ENCODE measurements around the gene UBE4B. TPM values are rescaled to one million over a fixed set of nuclear protein-coding genes. Genes with fewer than 3 reads are reported as not detected.

Gene UBE4B
- total RNA-seq, 1 experiment from 2014 or later: 54.7 TPM

DNA sequence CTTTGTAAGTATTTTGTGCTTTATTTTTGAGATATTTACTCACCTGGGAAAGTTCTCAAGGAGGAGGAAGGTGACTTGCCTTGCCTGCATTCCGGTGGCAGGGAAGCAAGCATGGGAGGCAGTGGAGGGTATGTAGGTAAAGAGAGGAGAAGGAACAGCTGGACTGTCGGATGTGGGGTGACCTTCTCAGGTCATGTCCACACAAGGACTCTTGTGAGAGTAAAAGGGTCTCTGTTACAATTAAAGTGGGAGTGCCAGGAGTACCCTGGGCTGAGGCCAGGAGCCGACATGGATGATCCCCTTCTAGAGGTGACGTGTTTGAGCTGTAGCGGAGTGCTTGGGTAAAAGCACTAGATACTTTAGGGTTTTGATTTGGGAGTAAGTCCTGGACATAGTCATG is 25.0 kb downstream of the UBE4B start:
- Histone ChIP-seq H3K4me3 (ENCODE audit: low read depth in 2 of 2, low read length in 2 of 2) (no peak overlapping the region), H3K27ac (ENCODE audit: low read length) (no peak overlapping the region), H3K4me1 (ENCODE audit: control insufficient read depth, insufficient read depth, low read length) (peaks cover 6% of the 10 kb centered on the region; the same call in 1 of the 2 replicates), H3K9me3 (ENCODE audit: control insufficient read depth, insufficient read depth, low read depth, low read length) (no peaks in the 10 kb centered on the region), H3K36me3 (ENCODE audit: control insufficient read depth, insufficient read depth, low read length) (no peaks in the 10 kb centered on the region), H3K27me3 (ENCODE audit: control insufficient read depth, insufficient read depth, low read length) (no peaks in the 10 kb centered on the region)
- no peak for TF ChIP-seq SIN3A (IDR thresholded peaks at IDR 0.05; ENCODE audit: borderline replicate concordance, insufficient read depth, low read depth, low read length)
- no peak for TF ChIP-seq TCF7L2 (IDR thresholded peaks at IDR 0.05; ENCODE audit: low read depth, low read length)
- TF ChIP-seq, protein P1, sequence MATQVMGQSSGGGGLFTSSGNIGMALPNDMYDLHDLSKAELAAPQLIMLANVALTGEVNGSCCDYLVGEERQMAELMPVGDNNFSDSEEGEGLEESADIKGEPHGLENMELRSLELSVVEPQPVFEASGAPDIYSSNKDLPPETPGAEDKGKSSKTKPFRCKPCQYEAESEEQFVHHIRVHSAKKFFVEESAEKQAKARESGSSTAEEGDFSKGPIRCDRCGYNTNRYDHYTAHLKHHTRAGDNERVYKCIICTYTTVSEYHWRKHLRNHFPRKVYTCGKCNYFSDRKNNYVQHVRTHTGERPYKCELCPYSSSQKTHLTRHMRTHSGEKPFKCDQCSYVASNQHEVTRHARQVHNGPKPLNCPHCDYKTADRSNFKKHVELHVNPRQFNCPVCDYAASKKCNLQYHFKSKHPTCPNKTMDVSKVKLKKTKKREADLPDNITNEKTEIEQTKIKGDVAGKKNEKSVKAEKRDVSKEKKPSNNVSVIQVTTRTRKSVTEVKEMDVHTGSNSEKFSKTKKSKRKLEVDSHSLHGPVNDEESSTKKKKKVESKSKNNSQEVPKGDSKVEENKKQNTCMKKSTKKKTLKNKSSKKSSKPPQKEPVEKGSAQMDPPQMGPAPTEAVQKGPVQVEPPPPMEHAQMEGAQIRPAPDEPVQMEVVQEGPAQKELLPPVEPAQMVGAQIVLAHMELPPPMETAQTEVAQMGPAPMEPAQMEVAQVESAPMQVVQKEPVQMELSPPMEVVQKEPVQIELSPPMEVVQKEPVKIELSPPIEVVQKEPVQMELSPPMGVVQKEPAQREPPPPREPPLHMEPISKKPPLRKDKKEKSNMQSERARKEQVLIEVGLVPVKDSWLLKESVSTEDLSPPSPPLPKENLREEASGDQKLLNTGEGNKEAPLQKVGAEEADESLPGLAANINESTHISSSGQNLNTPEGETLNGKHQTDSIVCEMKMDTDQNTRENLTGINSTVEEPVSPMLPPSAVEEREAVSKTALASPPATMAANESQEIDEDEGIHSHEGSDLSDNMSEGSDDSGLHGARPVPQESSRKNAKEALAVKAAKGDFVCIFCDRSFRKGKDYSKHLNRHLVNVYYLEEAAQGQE (IDR thresholded peaks at IDR 0.05; ENCODE audit: insufficient read depth in 1 of 2, low read depth in 2 of 2, low read length in 1 of 2): no peak
- no peak for TF ChIP-seq POLR2AphosphoS5 (IDR thresholded peaks at IDR 0.05; ENCODE audit: low read depth, low read length)
- TF ChIP-seq, protein P2, sequence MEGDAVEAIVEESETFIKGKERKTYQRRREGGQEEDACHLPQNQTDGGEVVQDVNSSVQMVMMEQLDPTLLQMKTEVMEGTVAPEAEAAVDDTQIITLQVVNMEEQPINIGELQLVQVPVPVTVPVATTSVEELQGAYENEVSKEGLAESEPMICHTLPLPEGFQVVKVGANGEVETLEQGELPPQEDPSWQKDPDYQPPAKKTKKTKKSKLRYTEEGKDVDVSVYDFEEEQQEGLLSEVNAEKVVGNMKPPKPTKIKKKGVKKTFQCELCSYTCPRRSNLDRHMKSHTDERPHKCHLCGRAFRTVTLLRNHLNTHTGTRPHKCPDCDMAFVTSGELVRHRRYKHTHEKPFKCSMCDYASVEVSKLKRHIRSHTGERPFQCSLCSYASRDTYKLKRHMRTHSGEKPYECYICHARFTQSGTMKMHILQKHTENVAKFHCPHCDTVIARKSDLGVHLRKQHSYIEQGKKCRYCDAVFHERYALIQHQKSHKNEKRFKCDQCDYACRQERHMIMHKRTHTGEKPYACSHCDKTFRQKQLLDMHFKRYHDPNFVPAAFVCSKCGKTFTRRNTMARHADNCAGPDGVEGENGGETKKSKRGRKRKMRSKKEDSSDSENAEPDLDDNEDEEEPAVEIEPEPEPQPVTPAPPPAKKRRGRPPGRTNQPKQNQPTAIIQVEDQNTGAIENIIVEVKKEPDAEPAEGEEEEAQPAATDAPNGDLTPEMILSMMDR (IDR thresholded peaks at IDR 0.05): no peak
- BruUV-seq (replicated peaks): no TSS peak
- POLR2A ChIA-PET: interaction anchor here (1.0 to 1.2 kb wide), 2 partner anchors 21 to 114 kb away, joined by 3 read pairs; partner anchors contain the start of genes LZIC and NMNAT1
- ATAC-seq (no peak), DNase-seq (ENCODE audit: low read depth, low spot score) (no peak)
- CTCF ChIA-PET: no interaction called here
- intact Hi-C loops (cut with micrococcal nuclease; ENCODE audit: unreplicated experiment): no loop called here
- in situ Hi-C loops (cut with HindIII; ENCODE audit: low pct_unique_long_range_greater_than_20kb, low sequenced_read_pairs): no loop called here

DNA sequence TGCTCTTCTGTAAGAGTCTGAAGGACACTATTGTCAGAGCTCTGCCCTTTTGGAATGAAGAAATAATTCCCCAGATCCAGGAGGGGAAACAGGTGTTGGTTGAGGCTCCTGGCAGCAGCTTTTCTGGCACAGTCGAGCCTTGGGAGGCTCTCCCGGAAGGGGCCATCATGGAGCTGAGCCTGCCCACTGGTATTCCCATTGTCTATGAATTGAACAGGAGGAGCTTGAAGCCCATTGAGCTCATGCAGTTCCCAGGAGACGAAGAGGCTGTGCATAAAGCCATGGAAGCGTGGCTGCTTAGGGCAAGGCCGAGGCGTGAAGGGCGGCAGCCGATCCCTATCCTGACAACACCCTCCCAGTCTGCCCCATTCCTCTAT is 26.6 kb downstream of the UBE4B start:
- H3K9me3 ChIP-seq (ENCODE audit: control insufficient read depth, insufficient read depth, low read depth, low read length): no peaks in the 10 kb centered on the region
- in situ Hi-C loops (cut with HindIII; ENCODE audit: low pct_unique_long_range_greater_than_20kb, low sequenced_read_pairs) (no loop called here), intact Hi-C loops (cut with micrococcal nuclease; ENCODE audit: unreplicated experiment) (no loop called here)
- DNase-seq (ENCODE audit: low read depth, low spot score) (no peak), ATAC-seq (no peak)
- no TSS peak for BruUV-seq (replicated peaks)
- CTCF ChIA-PET: no interaction called here
- TF ChIP-seq POLR2AphosphoS5 (IDR thresholded peaks at IDR 0.05; ENCODE audit: low read depth, low read length) (no peak), SIN3A (IDR thresholded peaks at IDR 0.05; ENCODE audit: borderline replicate concordance, insufficient read depth, low read depth, low read length) (no peak), TCF7L2 (IDR thresholded peaks at IDR 0.05; ENCODE audit: low read depth, low read length) (no peak)
- TF ChIP-seq, protein P2 (IDR thresholded peaks at IDR 0.05): no peak
- TF ChIP-seq, protein P1 (IDR thresholded peaks at IDR 0.05; ENCODE audit: insufficient read depth in 1 of 2, low read depth in 2 of 2, low read length in 1 of 2): no peak
- peaks cover 6% of the 10 kb centered on the region; the same call in 1 of the 2 replicates for H3K4me1 ChIP-seq (ENCODE audit: control insufficient read depth, insufficient read depth, low read length)
- no peaks in the 10 kb centered on the region for H3K36me3 ChIP-seq (ENCODE audit: control insufficient read depth, insufficient read depth, low read length)
- H3K4me3 ChIP-seq (ENCODE audit: low read depth in 2 of 2, low read length in 2 of 2): no peak overlapping the region
- POLR2A ChIA-PET: no interaction called here
- no peak overlapping the region for H3K27ac ChIP-seq (ENCODE audit: low read length)
- H3K27me3 ChIP-seq (ENCODE audit: control insufficient read depth, insufficient read depth, low read length): no peaks in the 10 kb centered on the region
